Measurements from ENCODE around the gene CACNA1C. TPM values are rescaled to one million over a fixed set of nuclear protein-coding genes. Genes with fewer than 3 reads are reported as not detected.

Gene CACNA1C
- total and polyA plus RNA-seq, 4 donors = 4.3 to 114 (median 46.3) TPM

DNA sequence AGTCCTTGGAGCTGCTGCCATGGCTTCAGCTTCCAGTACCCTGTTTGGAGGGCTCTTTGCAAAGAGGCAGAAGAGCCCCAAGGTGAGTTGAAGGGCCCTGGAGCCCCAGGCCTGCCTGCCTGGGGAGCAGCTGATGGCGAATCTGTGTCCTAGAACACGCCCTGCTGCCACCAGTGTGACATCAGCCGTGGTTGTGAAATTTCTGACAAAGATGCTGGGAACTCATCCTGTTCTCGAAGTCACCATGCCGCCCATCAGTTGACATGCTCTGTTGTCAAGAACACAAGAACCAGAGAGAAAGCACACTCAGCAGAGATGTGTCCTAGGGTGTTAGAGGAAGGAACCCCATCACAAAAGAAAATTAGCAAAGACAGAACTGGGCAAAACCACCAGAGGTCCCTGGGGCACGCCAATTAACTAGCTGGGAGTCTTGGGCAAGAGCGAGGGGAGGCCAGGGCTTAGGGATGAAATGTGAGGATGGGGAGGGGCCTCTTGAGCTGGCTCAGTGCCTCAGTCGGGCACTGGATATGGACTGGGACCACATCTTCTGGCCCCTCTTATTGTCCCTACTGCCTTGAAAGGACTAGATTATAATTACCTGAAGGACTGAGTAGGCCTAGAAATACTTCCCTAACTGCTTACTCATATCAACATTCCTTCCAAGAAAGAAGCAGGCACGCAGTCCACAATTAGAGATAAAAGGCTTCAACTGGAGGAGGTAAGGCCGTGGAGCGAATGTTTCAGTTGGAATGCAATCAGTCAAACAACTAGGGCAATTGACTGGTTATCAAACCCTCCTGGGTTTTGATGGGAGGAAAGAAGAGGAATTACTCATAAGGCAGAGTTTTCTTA is 163.1 kb downstream of the CACNA1C start:
- ATAC-seq (ENCODE audit: low FRiP score) = no peak
- WGBS, 2 donors = 86 to 88% methylated on average over 11 of the region's 11 CpGs
- H3K4me1 ChIP-seq (ENCODE audit: control insufficient read depth in 1 of 2, insufficient read depth in 2 of 2, low read length in 2 of 2) = peaks cover 2 to 7% of the 10 kb centered on the region in 2 donors

GRCh38 chr12:2218706-2219105 is 165.9 kb downstream of the CACNA1C start:
- intact Hi-C loops (cut with DNase I) = no loop called here
- H3K9me3 ChIP-seq (ENCODE audit: control insufficient read depth, low read length) = no peaks in the 10 kb centered on the region
- ATAC-seq (ENCODE audit: low FRiP score) (no peak), DNase-seq (no peak)
- H3K27ac ChIP-seq (ENCODE audit: low read depth in 1 of 2, low read length in 2 of 2) = no peak overlapping the region
- no peaks in the 10 kb centered on the region for H3K36me3 ChIP-seq (ENCODE audit: control insufficient read depth in 1 of 2, insufficient read depth in 2 of 2, low read length in 1 of 2)
- H3K4me3 ChIP-seq (ENCODE audit: low read length in 2 of 2) = no peak overlapping the region
- H3K4me1 ChIP-seq (ENCODE audit: control insufficient read depth in 1 of 2, insufficient read depth in 2 of 2, low read length in 2 of 2) = no peaks in the 10 kb centered on the region
- WGBS, 2 donors = 85 to 87% methylated on average over 5 of the region's 5 CpGs
- no peaks in the 10 kb centered on the region for H3K27me3 ChIP-seq (ENCODE audit: control insufficient read depth in 1 of 2, insufficient read depth in 2 of 2, low read length in 1 of 2)

More for the DNA sequence above, 163.1 kb downstream of the CACNA1C start:
- intact Hi-C loops (cut with DNase I) = no loop called here
- peak in 1 of 2 donors; percentile 58 for DNase-seq
- H3K27me3 ChIP-seq (ENCODE audit: control insufficient read depth in 1 of 2, insufficient read depth in 2 of 2, low read length in 1 of 2) = no peaks in the 10 kb centered on the region
- H3K4me3 ChIP-seq (ENCODE audit: low read length in 2 of 2) = no peak overlapping the region
- H3K27ac ChIP-seq (ENCODE audit: low read depth in 1 of 2, low read length in 2 of 2) = no peak overlapping the region
- H3K36me3 ChIP-seq (ENCODE audit: control insufficient read depth in 1 of 2, insufficient read depth in 2 of 2, low read length in 1 of 2) = no peaks in the 10 kb centered on the region
- H3K9me3 ChIP-seq (ENCODE audit: control insufficient read depth, low read length) = no peaks in the 10 kb centered on the region

- H3K4me1 ChIP-seq (ENCODE audit: control insufficient read depth in 1 of 2, insufficient read depth in 2 of 2, low read length in 2 of 2) = no peaks in the 10 kb centered on the region
- no peaks in the 10 kb centered on the region for H3K27me3 ChIP-seq (ENCODE audit: control insufficient read depth in 1 of 2, insufficient read depth in 2 of 2, low read length in 1 of 2)
- no peaks in the 10 kb centered on the region for H3K9me3 ChIP-seq (ENCODE audit: control insufficient read depth, low read length)
- 81 to 85% methylated on average over 4 of the region's 4 CpGs for WGBS, 2 donors
- ATAC-seq (ENCODE audit: low FRiP score) = no peak
- H3K4me3 ChIP-seq (ENCODE audit: low read length in 2 of 2) = no peak overlapping the region
- DNase-seq = no peak
- intact Hi-C loops (cut with DNase I) = no loop called here
- no peaks in the 10 kb centered on the region for H3K36me3 ChIP-seq (ENCODE audit: control insufficient read depth in 1 of 2, insufficient read depth in 2 of 2, low read length in 1 of 2)
- no peak overlapping the region for H3K27ac ChIP-seq (ENCODE audit: low read depth in 1 of 2, low read length in 2 of 2)
Observed at GRCh38 chr12:2221030-2221621, 168.3 kb downstream of the CACNA1C start.

- Histone ChIP-seq H3K27ac (ENCODE audit: low read depth in 1 of 2, low read length in 2 of 2) (no peak overlapping the region), H3K36me3 (ENCODE audit: control insufficient read depth in 1 of 2, insufficient read depth in 2 of 2, low read length in 1 of 2) (no peaks in the 10 kb centered on the region), H3K9me3 (ENCODE audit: control insufficient read depth, low read length) (no peaks in the 10 kb centered on the region), H3K27me3 (ENCODE audit: control insufficient read depth in 1 of 2, insufficient read depth in 2 of 2, low read length in 1 of 2) (no peaks in the 10 kb centered on the region), H3K4me3 (ENCODE audit: low read length in 2 of 2) (no peak overlapping the region), H3K4me1 (ENCODE audit: control insufficient read depth in 1 of 2, insufficient read depth in 2 of 2, low read length in 2 of 2) (no peaks in the 10 kb centered on the region)
- 73 to 97% methylated on average over 2 of the region's 2 CpGs for WGBS, 2 donors
- intact Hi-C loops (cut with DNase I) = no loop called here
- ATAC-seq (ENCODE audit: low FRiP score) = no peak
- DNase-seq = no peak
Observed at GRCh38 chr12:2222691-2223090, 169.9 kb downstream of the CACNA1C start.

DNA sequence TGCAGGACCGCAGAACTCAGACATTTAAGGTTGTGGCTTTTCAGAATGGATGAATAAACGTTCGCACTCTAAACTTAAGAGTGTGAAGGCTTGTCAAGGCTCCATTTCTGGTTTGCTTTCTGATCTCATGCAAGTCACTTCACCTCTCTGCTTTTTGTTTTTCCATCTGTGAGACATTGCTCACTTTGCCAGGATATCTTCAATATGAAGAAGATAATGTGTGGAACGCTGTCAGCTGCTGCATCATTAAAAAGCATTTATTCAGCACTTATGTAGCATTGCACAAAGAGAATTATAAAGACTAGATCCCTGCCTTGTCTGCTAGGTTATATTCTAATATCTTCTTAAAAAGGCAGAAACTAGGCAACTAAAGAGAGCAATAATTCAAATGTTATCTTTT is 172.2 kb downstream of the CACNA1C start:
- Histone ChIP-seq H3K4me1 (ENCODE audit: control insufficient read depth in 1 of 2, insufficient read depth in 2 of 2, low read length in 2 of 2) (peaks cover 0 to 4% of the 10 kb centered on the region in 2 donors), H3K9me3 (ENCODE audit: control insufficient read depth, low read length) (no peaks in the 10 kb centered on the region), H3K27me3 (ENCODE audit: control insufficient read depth in 1 of 2, insufficient read depth in 2 of 2, low read length in 1 of 2) (no peaks in the 10 kb centered on the region), H3K27ac (ENCODE audit: low read depth in 1 of 2, low read length in 2 of 2) (no peak overlapping the region), H3K4me3 (ENCODE audit: low read length in 2 of 2) (no peak overlapping the region), H3K36me3 (ENCODE audit: control insufficient read depth in 1 of 2, insufficient read depth in 2 of 2, low read length in 1 of 2) (no peaks in the 10 kb centered on the region)
- 71 to 77% methylated on average over 4 of the region's 4 CpGs for WGBS, 2 donors
- intact Hi-C loops (cut with DNase I) = no loop called here
- DNase-seq = no peak
- no peak for ATAC-seq (ENCODE audit: low FRiP score)

DNA sequence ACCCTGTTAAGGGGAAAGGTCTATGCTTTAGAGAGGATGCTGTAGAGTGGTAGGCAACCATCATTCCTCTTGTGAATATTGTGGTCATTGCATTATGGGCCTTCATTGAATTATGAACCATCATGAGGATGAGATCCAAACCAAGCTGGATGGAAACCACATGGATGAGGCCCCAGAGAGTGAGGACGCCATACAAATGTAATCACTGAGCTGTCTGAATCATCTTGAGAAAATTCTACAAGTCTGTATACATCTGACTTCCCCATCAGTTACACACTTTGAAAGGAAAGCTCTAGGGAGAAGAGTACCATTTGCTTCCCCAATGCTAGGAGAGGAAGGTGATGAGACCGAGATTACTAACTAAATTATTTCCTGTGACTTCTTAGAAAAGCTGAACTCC is 172.9 kb downstream of the CACNA1C start:
- ATAC-seq (ENCODE audit: low FRiP score) = no peak
- no peak for DNase-seq
- 78 to 90% methylated on average over 2 of the region's 2 CpGs for WGBS, 2 donors
- Histone ChIP-seq H3K4me3 (ENCODE audit: low read length in 2 of 2) (no peak overlapping the region), H3K27me3 (ENCODE audit: control insufficient read depth in 1 of 2, insufficient read depth in 2 of 2, low read length in 1 of 2) (no peaks in the 10 kb centered on the region), H3K9me3 (ENCODE audit: control insufficient read depth, low read length) (no peaks in the 10 kb centered on the region), H3K4me1 (ENCODE audit: control insufficient read depth in 1 of 2, insufficient read depth in 2 of 2, low read length in 2 of 2) (peaks cover 0 to 4% of the 10 kb centered on the region in 2 donors), H3K36me3 (ENCODE audit: control insufficient read depth in 1 of 2, insufficient read depth in 2 of 2, low read length in 1 of 2) (no peaks in the 10 kb centered on the region), H3K27ac (ENCODE audit: low read depth in 1 of 2, low read length in 2 of 2) (no peak overlapping the region)
- intact Hi-C loops (cut with DNase I) = no loop called here

- DNase-seq (no peak), ATAC-seq (ENCODE audit: low FRiP score) (no peak)
- no peaks in the 10 kb centered on the region for H3K36me3 ChIP-seq (ENCODE audit: control insufficient read depth in 1 of 2, insufficient read depth in 2 of 2, low read length in 1 of 2)
- no peak overlapping the region for H3K4me3 ChIP-seq (ENCODE audit: low read length in 2 of 2)
- WGBS, 2 donors = 37 to 40% methylated on average over 8 of the region's 8 CpGs
- H3K27me3 ChIP-seq (ENCODE audit: control insufficient read depth in 1 of 2, insufficient read depth in 2 of 2, low read length in 1 of 2) = no peaks in the 10 kb centered on the region
- intact Hi-C loops (cut with DNase I) = no loop called here
- H3K27ac ChIP-seq (ENCODE audit: low read depth in 1 of 2, low read length in 2 of 2) = no peak overlapping the region
- no peaks in the 10 kb centered on the region for H3K9me3 ChIP-seq (ENCODE audit: control insufficient read depth, low read length)
- peaks cover 0 to 4% of the 10 kb centered on the region in 2 donors for H3K4me1 ChIP-seq (ENCODE audit: control insufficient read depth in 1 of 2, insufficient read depth in 2 of 2, low read length in 2 of 2)
Observed at GRCh38 chr12:2226641-2227040, 173.9 kb downstream of the CACNA1C start.

DNA sequence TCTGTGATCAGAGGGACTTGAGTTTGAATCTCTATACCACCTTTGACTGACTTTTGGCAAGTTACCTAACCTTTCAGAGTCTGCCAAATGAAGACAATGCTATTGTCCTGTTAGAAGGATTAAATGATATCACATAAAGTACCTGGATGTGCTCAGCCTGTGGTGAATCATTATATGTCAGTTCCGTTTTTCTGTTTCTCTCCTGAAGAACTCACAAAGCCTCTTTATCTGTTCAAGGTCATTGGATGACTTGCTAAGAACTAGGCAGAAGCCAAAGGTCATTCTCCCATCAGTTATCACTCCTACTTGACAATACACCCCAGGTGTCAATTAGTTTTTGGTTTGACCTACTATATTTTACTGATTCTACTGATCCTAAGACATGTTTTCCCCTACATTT is 174.6 kb downstream of the CACNA1C start:
- 83 to 84% methylated on average over 1 of the region's 1 CpG for WGBS, 2 donors
- Histone ChIP-seq H3K4me1 (ENCODE audit: control insufficient read depth in 1 of 2, insufficient read depth in 2 of 2, low read length in 2 of 2) (peaks cover 0 to 4% of the 10 kb centered on the region in 2 donors), H3K9me3 (ENCODE audit: control insufficient read depth, low read length) (no peaks in the 10 kb centered on the region), H3K27ac (ENCODE audit: low read depth in 1 of 2, low read length in 2 of 2) (no peak overlapping the region), H3K27me3 (ENCODE audit: control insufficient read depth in 1 of 2, insufficient read depth in 2 of 2, low read length in 1 of 2) (no peaks in the 10 kb centered on the region), H3K4me3 (ENCODE audit: low read length in 2 of 2) (no peak overlapping the region), H3K36me3 (ENCODE audit: control insufficient read depth in 1 of 2, insufficient read depth in 2 of 2, low read length in 1 of 2) (no peaks in the 10 kb centered on the region)
- intact Hi-C loops (cut with DNase I) = no loop called here
- ATAC-seq (ENCODE audit: low FRiP score) (no peak), DNase-seq (no peak)

DNA sequence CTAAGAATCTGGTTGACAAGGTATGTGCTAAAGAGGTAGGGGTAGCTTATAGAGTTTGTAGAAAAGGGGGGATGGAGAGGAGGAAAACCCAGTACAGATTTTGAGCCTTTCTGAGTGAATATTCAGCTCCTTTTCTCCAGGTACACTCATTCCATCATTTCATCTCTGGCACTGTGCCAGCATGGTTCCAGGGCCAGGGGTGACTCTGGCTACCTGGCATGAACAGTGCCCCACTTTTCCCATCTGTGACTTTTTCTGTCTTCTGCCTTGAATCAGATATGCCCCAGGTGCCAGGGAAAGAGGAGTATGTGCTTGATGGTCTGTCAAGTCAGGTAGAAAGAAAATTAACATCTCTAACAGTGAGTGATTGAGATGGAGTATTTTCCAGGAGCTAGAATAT is 175.7 kb downstream of the CACNA1C start:
- ATAC-seq (ENCODE audit: low FRiP score) (no peak), DNase-seq (no peak)
- no peak overlapping the region for H3K4me3 ChIP-seq (ENCODE audit: low read length in 2 of 2)
- intact Hi-C loops (cut with DNase I) = no loop called here
- H3K36me3 ChIP-seq (ENCODE audit: control insufficient read depth in 1 of 2, insufficient read depth in 2 of 2, low read length in 1 of 2) = no peaks in the 10 kb centered on the region
- H3K27me3 ChIP-seq (ENCODE audit: control insufficient read depth in 1 of 2, insufficient read depth in 2 of 2, low read length in 1 of 2) = no peaks in the 10 kb centered on the region
- no peaks in the 10 kb centered on the region for H3K9me3 ChIP-seq (ENCODE audit: control insufficient read depth, low read length)
- peaks cover 0 to 5% of the 10 kb centered on the region in 2 donors for H3K4me1 ChIP-seq (ENCODE audit: control insufficient read depth in 1 of 2, insufficient read depth in 2 of 2, low read length in 2 of 2)
- H3K27ac ChIP-seq (ENCODE audit: low read depth in 1 of 2, low read length in 2 of 2) = no peak overlapping the region
